Adrenal gland (tissue), 12 donors: ENCODE measurements around the gene DNAJC11. TPM values are rescaled to one million over a fixed set of nuclear protein-coding genes. Genes with fewer than 3 reads are reported as not detected.
"Not testable (repeated sequence)": the region's sequence is repeated elsewhere in the genome, so short reads cannot be mapped to it uniquely, and the experiment has no call there.

Source experiments
- DNase-seq, 7 donors: peaks; one replicate each; pipeline ENCODE4 v3.0.0-alpha.2; 2019 to 2020
- H3K27ac ChIP-seq, 5 donors: fragments of 200-600 bp; sonication (generic) in 4 of 5; 1 replicate in 3 of 5; 2 replicates in 2 of 5; pipeline versions ENCODE4 v1.5.1 to v1.8.0; 2016 to 2020; ENCODE audit warnings: mild to moderate bottlenecking in 1 of 5
- H3K27me3 ChIP-seq: fragments of 200-600 bp; 2 replicates; pipeline ENCODE4 v1.8.0; 2021
- H3K36me3 ChIP-seq, 2 donors: fragments of 200-600 bp; replicated peaks in 1 of 2; 1 replicate in 1 of 2; 2 replicates in 1 of 2; pipeline versions ENCODE4 v1.5.1 to v1.8.0; 2018 to 2022
- H3K4me1 ChIP-seq, 2 donors: fragments of 200-600 bp; replicated peaks in 1 of 2; 1 replicate in 1 of 2; 2 replicates in 1 of 2; pipeline versions ENCODE4 v1.5.1 to v1.8.0; 2018 to 2021
- H3K4me3 ChIP-seq, 4 donors: fragments of 200-600 bp; sonication (generic) in 3 of 4; one replicate each; pipeline ENCODE4 v1.5.1; 2016 to 2018
- H3K9me3 ChIP-seq, 3 donors: fragments of 200-600 bp; sonication (generic) in 1 of 3; replicated peaks in 1 of 3; 1 replicate in 2 of 3; 2 replicates in 1 of 3; pipeline versions ENCODE4 v1.5.1 to v1.8.0; 2016 to 2021
- CTCF ChIP-seq, 6 experiments: fragments of 450-650 bp in 4 of 6; fragments of 200-600 bp in 2 of 6; sonication (generic) in 1 of 6; IDR thresholded peaks; 1 replicate in 5 of 6; 2 replicates in 1 of 6; pipeline versions ENCODE4 v1.5.1 to v1.8.0; 2016 to 2021; ENCODE audit warnings: antibody characterized with exemption in 6 of 6, mild to moderate bottlenecking in 2 of 6, moderate library complexity in 1 of 6
- POLR2A ChIP-seq, 2 donors: fragments of 450-650 bp; IDR thresholded peaks; one replicate each; pipeline ENCODE4 v1.6.1; 2017; ENCODE audit warnings: antibody characterized with exemption in 2 of 2, mild to moderate bottlenecking in 2 of 2, moderate library complexity in 1 of 2
- WGBS, 4 donors: extraction: QIAGEN DNeasy Blood & Tissue Kit in 2 of 4; methylation state at CpG; one replicate each; pipeline versions ENCODE4 v1.1.5 to v1.1.7; 2013 to 2017; 5-methylcytosine and 5-hydroxymethylcytosine counted together
- intact Hi-C, 2 donors: fragments of 100-400 bp; cut with DNase I; formaldehyde crosslinking; loops; one replicate each; pipeline versions ENCODE4 v1.14.1 to v1.15.0; 2022 to 2023
- polyA plus RNA-seq, 3 donors: library from polyadenylated mRNA; stranded (reverse); fragments of 200-250 nt in 2 of 3; fragments of 350-450 nt in 1 of 3; fragmentation: Illumina TruSeq in 1 of 3; extraction: RNeasy Lipid Tissue Mini Kit (QIAGEN cat#74804) in 1 of 3; gene quantifications; one replicate each; pipeline ENCODE4 v1.2.3, GENCODE V29; 2013 to 2014
- total RNA-seq, 9 donors: library from RNA; depleted of rRNA in 4 of 9; stranded (reverse); fragments of >200 nt in 4 of 9; fragments of 120-200 nt in 1 of 9; fragmentation: NEBNext Ultra II Directional in 1 of 9; extraction: Animal tissue kit (Norgen Biotek cat#: 25700) in 1 of 9; gene quantifications; one replicate each; pipeline versions ENCODE4 v1.1.0 to v1.2.4, GENCODE V29; 2013 to 2023
- donor health status: healthy with polysubstance abuse.
- donor health status: Bipolar disorder and iron deficiency.
- donor health status: DM: yes; HTN: yes; CAD: no.
- donor health status: DM: no; HTN: no; CAD: no.
- donor health status: DM: no; HTN: no; CAD: no.
- donor health status: DM: yes; HTN: yes; CAD: no.

The DNAJC11 gene
- total and polyA plus RNA-seq, 12 donors, result 29.2 to 125 (median 61.9) TPM

DNA sequence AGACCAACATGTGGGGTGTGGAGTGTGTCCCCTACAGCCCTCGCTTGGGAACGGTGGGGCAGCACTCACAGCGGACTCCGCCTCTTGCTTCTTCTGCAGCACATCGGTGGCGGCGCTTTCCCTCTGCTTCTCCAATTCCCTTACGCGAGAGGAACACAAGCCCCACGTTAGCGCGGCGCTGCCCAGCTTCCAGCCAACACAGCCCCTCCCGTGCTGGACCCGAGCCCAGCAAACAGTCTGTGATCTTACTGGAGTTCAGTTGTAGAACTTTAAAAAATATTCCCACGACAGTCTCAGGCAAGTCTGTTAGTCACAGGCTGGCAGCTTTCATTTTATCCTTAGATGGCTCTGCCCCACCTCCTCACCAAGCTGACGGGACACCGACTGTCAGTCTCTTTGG lies 63.4 kb downstream of the DNAJC11 start:
- 39 to 70% (median 57%) methylated on average over 11 to 18 of the region's 18 CpGs for WGBS, 4 donors
- intact Hi-C loops, result no loop called here

GRCh38 chr1:6637770-6638169 lies 63.8 kb downstream of the DNAJC11 start:
- intact Hi-C loops, result no loop called here
- 87 to 94% (median 90%) methylated on average over 3 to 9 of the region's 9 CpGs for WGBS, 4 donors
- Histone ChIP-seq H3K27ac (peak overlapping the region in 1 of 5 donors; percentile 38), H3K4me3 (no peak overlapping the region), H3K27me3 (no peaks in the 10 kb centered on the region), H3K36me3 (peaks cover 0 to 88% of the 10 kb centered on the region in 2 donors), H3K4me1 (no peaks in the 10 kb centered on the region), H3K9me3 (no peaks in the 10 kb centered on the region)
- DNase-seq, result no peak
- TF ChIP-seq POLR2A (IDR thresholded peaks at IDR 0.05), result no peak

More for the DNA sequence above, 63.4 kb downstream of the DNAJC11 start:
- H3K9me3 ChIP-seq, result no peaks in the 10 kb centered on the region
- peaks cover 0 to 88% of the 10 kb centered on the region in 2 donors for H3K36me3 ChIP-seq
- H3K4me3 ChIP-seq, result no peak overlapping the region
- peak; percentile 68 to 92 (median 86) for DNase-seq
- TF ChIP-seq CTCF (IDR thresholded peaks at IDR 0.05) (no peak), POLR2A (IDR thresholded peaks at IDR 0.05) (peak in 1 of 2 donors; percentile 32)
- no peaks in the 10 kb centered on the region for H3K27me3 ChIP-seq
- H3K4me1 ChIP-seq, result no peaks in the 10 kb centered on the region
- H3K27ac ChIP-seq, result peak overlapping the region in 1 of 5 donors; percentile 38

DNA sequence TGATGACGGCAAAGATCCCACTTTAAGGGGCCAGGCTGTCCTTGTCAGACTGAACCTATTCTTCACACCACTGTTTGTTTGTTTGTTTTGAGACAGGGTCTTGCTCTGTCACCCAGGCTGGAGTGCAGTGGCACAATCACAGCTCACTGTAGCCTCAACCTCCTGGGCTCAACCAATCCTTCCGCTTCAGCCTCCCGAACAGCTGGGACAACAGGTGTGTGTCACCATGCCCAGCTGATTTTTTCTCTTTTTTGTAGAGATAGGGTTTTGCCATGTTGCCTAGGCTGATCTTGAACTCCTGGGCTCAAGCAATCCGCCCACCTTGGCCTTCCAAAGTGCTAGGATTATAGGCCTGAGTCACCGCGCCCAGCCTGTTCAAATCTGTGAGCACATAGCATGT lies 64.8 kb downstream of the DNAJC11 start:
- H3K4me3 ChIP-seq, H3K27me3 ChIP-seq, H3K27ac ChIP-seq, DNase-seq, H3K9me3 ChIP-seq, intact Hi-C loops, H3K4me1 ChIP-seq: not testable (repeated sequence)
- peaks cover 0 to 89% of the 10 kb centered on the region in 2 donors for H3K36me3 ChIP-seq
- 83 to 97% (median 94%) methylated on average over 4 to 6 of the region's 6 CpGs for WGBS, 4 donors

DNA sequence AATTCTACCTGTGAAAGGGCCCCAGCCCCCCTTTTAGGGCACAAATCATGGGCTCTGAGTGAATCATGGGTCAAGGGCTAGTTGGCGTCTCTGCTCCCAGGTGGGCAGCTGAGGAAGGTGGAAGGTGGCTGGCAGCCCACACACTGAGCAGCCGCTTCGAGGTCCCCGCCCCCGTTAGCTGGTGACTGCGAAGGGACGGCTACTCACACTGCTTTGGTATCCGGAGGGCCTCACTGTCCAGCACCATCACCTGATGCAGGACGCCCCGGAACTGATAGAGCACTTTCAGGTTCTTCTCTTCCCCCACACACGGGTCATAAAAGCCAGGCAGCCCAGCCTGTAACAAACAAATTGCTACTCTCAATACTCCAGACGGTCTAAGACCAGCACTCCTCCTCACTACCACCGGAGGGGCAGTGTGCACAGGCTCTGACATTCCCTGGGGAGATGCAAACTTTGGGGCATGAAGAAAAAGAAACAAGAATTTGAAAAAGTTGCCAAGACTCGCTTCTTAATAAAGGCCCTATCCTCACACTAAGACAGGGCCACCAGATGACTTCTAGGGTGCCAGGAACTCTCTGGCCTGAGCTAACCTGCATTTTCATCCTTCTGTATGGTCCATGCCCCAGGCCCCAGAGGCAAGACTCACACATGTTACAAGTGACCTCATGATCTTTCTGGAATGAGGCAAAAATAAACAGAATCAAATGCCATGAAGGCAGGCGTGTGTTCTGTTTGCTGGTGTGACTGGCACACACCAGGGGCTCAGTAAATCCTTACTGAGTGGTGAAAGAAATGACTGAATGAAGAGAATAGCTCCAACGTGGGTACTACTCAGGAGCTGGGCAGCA lies 65.5 kb downstream of the DNAJC11 start:
- no peak overlapping the region for H3K27ac ChIP-seq
- intact Hi-C loops, result no loop called here
- no peaks in the 10 kb centered on the region for H3K4me1 ChIP-seq
- H3K4me3 ChIP-seq, result no peak overlapping the region
- 60 to 82% (median 75%) methylated on average over 5 to 16 of the region's 16 CpGs for WGBS, 4 donors
- peaks cover 0 to 94% of the 10 kb centered on the region in 2 donors for H3K36me3 ChIP-seq
- TF ChIP-seq POLR2A (IDR thresholded peaks at IDR 0.05), result no peak
- TF ChIP-seq CTCF (IDR thresholded peaks at IDR 0.05), result no peak
- DNase-seq, result no peak
- H3K9me3 ChIP-seq, result no peaks in the 10 kb centered on the region
- no peaks in the 10 kb centered on the region for H3K27me3 ChIP-seq

DNA sequence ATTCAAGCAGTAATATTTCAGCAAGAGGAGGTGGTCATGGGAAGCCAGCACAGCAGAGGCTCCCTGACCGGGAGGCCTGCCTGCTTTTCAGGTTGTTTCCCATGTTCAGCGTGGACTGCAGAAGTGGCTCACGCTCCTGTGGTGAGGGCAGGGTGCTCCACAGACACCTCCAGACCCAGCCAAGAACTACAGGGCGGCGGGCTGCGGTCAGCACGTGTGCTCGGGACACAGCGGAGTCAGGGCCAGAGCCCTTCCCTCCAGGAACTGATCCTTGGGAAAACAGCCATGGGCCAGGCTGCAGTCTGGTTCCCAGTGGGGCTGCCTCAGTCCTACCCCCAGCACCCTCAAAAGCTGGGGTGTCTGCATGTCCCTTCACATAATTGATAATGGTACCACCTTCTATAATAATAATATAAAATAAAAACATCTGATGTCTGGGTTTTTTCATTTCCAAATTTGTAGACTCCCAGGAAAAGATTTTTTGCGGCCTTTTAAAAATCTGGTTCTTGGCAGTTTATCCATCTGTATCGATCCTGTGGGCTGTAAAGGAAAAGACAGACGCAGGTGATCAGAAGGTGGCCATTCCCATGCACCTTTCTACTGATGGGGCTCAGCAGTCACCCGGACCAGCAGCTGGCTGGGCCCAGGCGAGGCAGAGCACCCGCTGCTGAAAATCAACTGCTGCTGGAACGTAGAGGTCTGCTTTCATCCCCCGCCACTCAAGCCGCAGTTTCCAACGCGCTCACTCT lies 66.3 kb downstream of the DNAJC11 start:
- no peaks in the 10 kb centered on the region for H3K27me3 ChIP-seq
- intact Hi-C loops, result no loop called here
- H3K4me1 ChIP-seq, result no peaks in the 10 kb centered on the region
- no peak overlapping the region for H3K27ac ChIP-seq
- no peak for DNase-seq
- no peak overlapping the region for H3K4me3 ChIP-seq
- WGBS, 4 donors, result 87 to 90% (median 89%) methylated on average over 13 to 20 of the region's 20 CpGs
- H3K9me3 ChIP-seq, result no peaks in the 10 kb centered on the region
- no peak for TF ChIP-seq CTCF (IDR thresholded peaks at IDR 0.05)
- no peak for TF ChIP-seq POLR2A (IDR thresholded peaks at IDR 0.05)
- H3K36me3 ChIP-seq, result peaks cover 0 to 96% of the 10 kb centered on the region in 2 donors
